Measurements from ENCODE around the gene SP2. TPM values are rescaled to one million over a fixed set of nuclear protein-coding genes. Genes with fewer than 3 reads are reported as not detected.
A peak's percentile ranks its signal among the peaks of the same experiment; 100 is the strongest.

SP2 gene
- total and polyA plus RNA-seq, 12 donors, result 1.8 to 21.1 (median 10.1) TPM

- WGBS, 4 donors, result 64 to 80% (median 72%) methylated on average over 1 of the region's 1 CpG
- Histone ChIP-seq H3K27me3 (no peaks in the 10 kb centered on the region), H3K4me3 (no peak overlapping the region), H3K27ac (no peak overlapping the region), H3K4me1 (replicated peaks in 1 of 2) (peaks cover 0 to 12% of the 10 kb centered on the region in 2 donors), H3K36me3 (replicated peaks in 1 of 2) (no peaks in the 10 kb centered on the region), H3K9me3 (replicated peaks in 1 of 3) (no peaks in the 10 kb centered on the region)
- TF ChIP-seq POLR2A (IDR thresholded peaks at IDR 0.05) (no peak), CTCF (IDR thresholded peaks at IDR 0.05) (no peak)
- intact Hi-C loops (cut with DNase I), result loop anchor here in 1 of 2 donors (5.0 kb wide), 1 partner anchor 124 kb away; the partner anchor contains the start of gene SCRN2
- DNase-seq, result no peak
Measured at GRCh38 chr17:47966079-47966519, 70.1 kb downstream of the SP2 start.

GRCh38 chr17:47967607-47968252 lies 71.7 kb downstream of the SP2 start:
- H3K27ac ChIP-seq, result peak overlapping the region in 1 of 5 donors; percentile 32
- 34 to 40% (median 36%) methylated on average over 4 to 5 of the region's 5 CpGs; no CpG with 5 or more reads in 1 of the 4 donors for WGBS, 4 donors
- peaks cover 7 to 20% of the 10 kb centered on the region in 2 donors for H3K4me1 ChIP-seq (replicated peaks in 1 of 2)
- peak in 2 of 7 donors; percentile 31 to 32 for DNase-seq
- no peak overlapping the region for H3K4me3 ChIP-seq
- intact Hi-C loops (cut with DNase I), result loop anchor here in 1 of 2 donors (5.0 kb wide), 1 partner anchor 125 kb away; the partner anchor contains the start of gene SCRN2
- no peaks in the 10 kb centered on the region for H3K36me3 ChIP-seq (replicated peaks in 1 of 2)
- TF ChIP-seq POLR2A (IDR thresholded peaks at IDR 0.05) (no peak), CTCF (IDR thresholded peaks at IDR 0.05) (no peak)
- no peaks in the 10 kb centered on the region for H3K9me3 ChIP-seq (replicated peaks in 1 of 3)
- no peaks in the 10 kb centered on the region for H3K27me3 ChIP-seq

GRCh38 chr17:47968836-47969235 lies 72.8 kb downstream of the SP2 start:
- no peak overlapping the region for H3K27ac ChIP-seq
- H3K4me3 ChIP-seq, result no peak overlapping the region
- intact Hi-C loops (cut with DNase I), result loop anchor here in 1 of 2 donors (5.0 kb wide), 1 partner anchor 127 kb away; the partner anchor contains the start of gene SCRN2
- peaks cover 0 to 3% of the 10 kb centered on the region in 2 donors for H3K36me3 ChIP-seq (replicated peaks in 1 of 2)
- H3K27me3 ChIP-seq, result no peaks in the 10 kb centered on the region
- no peak for TF ChIP-seq POLR2A (IDR thresholded peaks at IDR 0.05)
- TF ChIP-seq CTCF (IDR thresholded peaks at IDR 0.05), result no peak
- H3K4me1 ChIP-seq (replicated peaks in 1 of 2), result peaks cover 7 to 20% of the 10 kb centered on the region in 2 donors
- no peaks in the 10 kb centered on the region for H3K9me3 ChIP-seq (replicated peaks in 1 of 3)
- 90 to 97% (median 94%) methylated on average over 5 of the region's 5 CpGs for WGBS, 4 donors
- no peak for DNase-seq

GRCh38 chr17:47969930-47970724 lies 74.1 kb downstream of the SP2 start:
- intact Hi-C loops (cut with DNase I), result loop anchor here in 1 of 2 donors (5.0 kb wide), 2 partner anchors 78 to 128 kb away; partner anchors contain the start of gene SCRN2
- WGBS, 4 donors, result 39 to 47% (median 42%) methylated on average over 15 of the region's 15 CpGs
- TF ChIP-seq POLR2A (IDR thresholded peaks at IDR 0.05) (no peak), CTCF (IDR thresholded peaks at IDR 0.05) (no peak)

More at GRCh38 chr17:47969930-47970724, 74.1 kb downstream of the SP2 start:
- Histone ChIP-seq H3K9me3 (replicated peaks in 1 of 3) (no peaks in the 10 kb centered on the region), H3K4me3 (peak overlapping the region in 2 of 4 donors; percentile 23 to 51), H3K4me1 (replicated peaks in 1 of 2) (peaks cover 7 to 20% of the 10 kb centered on the region in 2 donors), H3K27ac (peak overlapping the region in 1 of 5 donors; percentile 21), H3K27me3 (no peaks in the 10 kb centered on the region), H3K36me3 (replicated peaks in 1 of 2) (peaks cover 0 to 16% of the 10 kb centered on the region in 2 donors)
- DNase-seq, result no peak
